IgD-negative memory B cell (primary cell): ENCODE results near the gene GDF9. TPM values are rescaled to one million over a fixed set of nuclear protein-coding genes. Genes with fewer than 3 reads are reported as not detected.

ENCODE experiments used
- H3K27ac Mint-ChIP-seq, 3 donors: one replicate each; pipeline ENCODE4 v1.8.0; 2020 to 2022; ENCODE audit warnings: mild to moderate bottlenecking in 3 of 3, mixed read lengths in 3 of 3, moderate library complexity in 1 of 3
- H3K27me3 Mint-ChIP-seq: one replicate; pipeline ENCODE4 v1.8.0; 2021; ENCODE audit warnings: mixed read lengths
- H3K36me3 Mint-ChIP-seq: one replicate; pipeline ENCODE4 v1.8.0; 2020; ENCODE audit warnings: mild to moderate bottlenecking, mixed read lengths
- H3K4me1 Mint-ChIP-seq, 3 donors: one replicate each; pipeline ENCODE4 v1.8.0; 2020 to 2022; ENCODE audit warnings: mixed read lengths in 3 of 3, mild to moderate bottlenecking in 1 of 3
- H3K4me3 Mint-ChIP-seq, 4 donors: one replicate each; pipeline ENCODE4 v1.8.0; 2020 to 2022; ENCODE audit warnings: mild to moderate bottlenecking in 4 of 4, mixed read lengths in 4 of 4, moderate library complexity in 3 of 4
- H3K9me3 Mint-ChIP-seq, 3 donors: one replicate each; pipeline ENCODE4 v1.8.0; 2020 to 2021; ENCODE audit warnings: mixed read lengths in 3 of 3, mild to moderate bottlenecking in 1 of 3
- polyA plus RNA-seq: library from polyadenylated mRNA; unstranded; fragments of 300-500 nt; fragmentation: Illumina TruSeq; gene quantifications from one replicate; pipeline ENCODE4 v1.2.3, GENCODE V29; 2021

Gene GDF9
- not detected for polyA plus RNA-seq

DNA sequence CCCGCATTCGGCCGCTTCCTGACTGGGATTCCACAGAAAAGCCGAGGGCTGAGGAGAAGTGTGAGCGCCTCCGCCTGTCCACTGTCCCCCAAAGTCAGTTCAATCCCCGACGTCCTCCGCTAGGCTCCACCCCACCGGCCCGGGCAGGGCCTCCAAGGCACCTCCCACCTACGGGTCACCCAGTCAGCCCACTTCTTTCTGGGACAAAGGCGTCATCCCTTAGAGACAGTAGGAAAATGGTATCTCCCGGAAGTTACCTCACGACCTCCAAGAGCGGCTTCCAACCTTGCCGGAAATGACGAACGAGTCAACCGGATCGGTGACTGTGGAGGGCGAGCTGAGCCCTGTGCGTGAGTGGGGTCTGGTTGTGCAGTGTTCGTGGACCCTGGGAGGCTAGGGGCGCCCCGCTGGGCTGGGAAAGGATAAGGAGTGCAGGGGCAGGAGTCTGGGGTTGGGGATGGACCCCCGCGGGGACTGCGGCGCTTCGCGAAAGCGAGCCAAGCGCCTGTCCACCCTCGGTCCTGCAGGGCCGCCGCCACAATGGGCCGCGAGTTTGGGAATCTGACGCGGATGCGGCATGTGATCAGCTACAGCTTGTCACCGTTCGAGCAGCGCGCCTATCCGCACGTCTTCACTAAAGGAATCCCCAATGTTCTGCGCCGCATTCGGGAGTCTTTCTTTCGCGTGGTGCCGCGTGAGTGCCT lies at the start of gene GDF9, which contains the start of gene UQCRQ:
Gene GDF9 (minus strand): TSS at position 128 of the 704 bp plus-strand sequence. CDS start 1,936 bp downstream, outside the sequence.
Gene UQCRQ (plus strand): TSS at position 301 of the 704 bp plus-strand sequence. CDS start 240 bp downstream, at position 541.
- no peaks in the 10 kb centered on the region for H3K36me3 Mint-ChIP-seq
- H3K9me3 Mint-ChIP-seq = no peaks in the 10 kb centered on the region
- peaks cover 13 to 23% (median 16%) of the 10 kb centered on the region in 3 donors for H3K4me1 Mint-ChIP-seq
- H3K4me3 Mint-ChIP-seq = peak within 1 kb of the TSS; percentile 95 to 100 (median 98)
- peak within 1 kb of the TSS; percentile 91 to 100 (median 99) for H3K27ac Mint-ChIP-seq
- no peaks in the 10 kb centered on the region for H3K27me3 Mint-ChIP-seq

GRCh38 chr5:132915681-132916080 lies 49.4 kb upstream of the GDF9 start:
- peaks cover 11% of the 10 kb centered on the region for H3K36me3 Mint-ChIP-seq
- no peaks in the 10 kb centered on the region for H3K27me3 Mint-ChIP-seq
- H3K4me3 Mint-ChIP-seq = no peak overlapping the region

DNA sequence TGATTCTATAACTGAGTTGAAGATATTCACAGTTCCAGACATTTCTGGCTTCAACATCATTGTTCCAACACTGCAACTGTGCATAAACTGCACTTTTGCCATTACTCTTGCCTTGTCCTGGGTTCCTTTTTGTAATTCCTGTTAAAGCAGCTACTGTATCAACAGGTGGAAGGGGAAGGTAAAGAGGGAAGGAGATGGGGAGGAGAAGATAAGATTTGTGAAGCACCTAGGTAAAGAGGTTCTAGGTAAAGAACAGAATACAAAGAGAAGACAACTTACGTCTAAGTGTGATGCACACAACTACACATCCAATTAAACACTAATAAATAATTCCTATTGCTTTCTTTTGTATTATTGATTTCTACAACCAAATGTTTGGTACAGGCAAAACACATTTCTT lies 43.4 kb upstream of the GDF9 start:
- Mint-ChIP-seq H3K36me3 (peaks cover 9% of the 10 kb centered on the region), H3K27ac (no peak overlapping the region), H3K9me3 (no peaks in the 10 kb centered on the region), H3K4me3 (no peak overlapping the region), H3K27me3 (no peaks in the 10 kb centered on the region), H3K4me1 (peaks cover 3 to 31% (median 14%) of the 10 kb centered on the region in 3 donors)

More at GRCh38 chr5:132915681-132916080, 49.4 kb upstream of the GDF9 start:
- Mint-ChIP-seq H3K4me1 (peaks cover 4 to 6% (median 5%) of the 10 kb centered on the region in 3 donors), H3K27ac (no peak overlapping the region), H3K9me3 (no peaks in the 10 kb centered on the region)

- H3K4me1 Mint-ChIP-seq = peaks cover 7 to 36% (median 21%) of the 10 kb centered on the region in 3 donors
- no peaks in the 10 kb centered on the region for H3K9me3 Mint-ChIP-seq
- peaks cover 9% of the 10 kb centered on the region for H3K36me3 Mint-ChIP-seq
- H3K27me3 Mint-ChIP-seq = no peaks in the 10 kb centered on the region
- no peak overlapping the region for H3K27ac Mint-ChIP-seq
- no peak overlapping the region for H3K4me3 Mint-ChIP-seq
Observed at GRCh38 chr5:132907161-132907560, 40.9 kb upstream of the GDF9 start.

GRCh38 chr5:132905938-132906337 lies 39.7 kb upstream of the GDF9 start:
- no peaks in the 10 kb centered on the region for H3K27me3 Mint-ChIP-seq
- H3K27ac Mint-ChIP-seq = no peak overlapping the region
- H3K9me3 Mint-ChIP-seq = no peaks in the 10 kb centered on the region
- peaks cover 5 to 31% (median 21%) of the 10 kb centered on the region in 3 donors for H3K4me1 Mint-ChIP-seq
- H3K4me3 Mint-ChIP-seq = no peak overlapping the region
- peaks cover 6% of the 10 kb centered on the region for H3K36me3 Mint-ChIP-seq

DNA sequence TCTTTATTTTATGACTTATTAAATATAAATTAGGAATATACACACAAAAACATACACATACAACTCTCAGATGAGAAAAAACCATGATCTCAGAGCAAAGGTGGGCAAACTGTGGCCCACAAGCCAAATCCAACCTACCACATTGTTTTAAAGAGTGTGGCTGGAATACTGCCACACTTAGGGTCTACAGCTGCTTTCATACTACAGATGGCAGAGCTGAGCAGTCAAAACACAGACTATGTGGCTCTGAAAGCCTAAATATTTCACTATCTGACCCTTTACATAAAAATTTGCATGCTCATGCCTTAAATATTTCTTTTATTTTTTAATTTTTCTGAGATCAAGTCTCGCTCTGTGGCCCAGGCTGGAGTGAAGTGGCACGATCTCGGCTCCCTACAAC lies 35.5 kb upstream of the GDF9 start:
- peaks cover 5% of the 10 kb centered on the region for H3K36me3 Mint-ChIP-seq
- no peak overlapping the region for H3K27ac Mint-ChIP-seq
- no peaks in the 10 kb centered on the region for H3K27me3 Mint-ChIP-seq
- H3K9me3 Mint-ChIP-seq = no peaks in the 10 kb centered on the region
- peaks cover 4 to 18% (median 14%) of the 10 kb centered on the region in 3 donors for H3K4me1 Mint-ChIP-seq
- no peak overlapping the region for H3K4me3 Mint-ChIP-seq

DNA sequence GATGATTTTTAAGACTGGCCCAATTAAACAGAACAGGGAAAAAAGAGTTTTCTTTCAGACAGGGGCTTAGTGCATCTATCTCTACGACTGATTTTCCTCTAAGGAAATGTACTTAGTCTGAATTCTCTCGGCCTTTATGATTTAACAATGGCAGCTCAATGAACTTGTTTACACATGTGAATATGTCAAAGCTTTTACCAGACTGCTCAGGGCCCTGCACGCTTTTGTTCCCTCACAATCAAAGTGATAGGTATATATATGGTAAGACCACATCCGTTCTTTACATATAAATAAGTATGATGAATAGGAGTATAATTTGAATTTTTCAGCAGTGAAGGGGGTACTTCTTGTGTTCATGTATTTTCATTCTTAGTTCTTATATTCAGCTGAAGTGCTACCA lies 34.8 kb upstream of the GDF9 start:
- peaks cover 4 to 17% (median 14%) of the 10 kb centered on the region in 3 donors for H3K4me1 Mint-ChIP-seq
- H3K4me3 Mint-ChIP-seq = no peak overlapping the region
- H3K36me3 Mint-ChIP-seq = peaks cover 5% of the 10 kb centered on the region
- no peaks in the 10 kb centered on the region for H3K9me3 Mint-ChIP-seq
- H3K27me3 Mint-ChIP-seq = no peaks in the 10 kb centered on the region
- no peak overlapping the region for H3K27ac Mint-ChIP-seq

GRCh38 chr5:132898094-132898493 lies 31.8 kb upstream of the GDF9 start:
- Mint-ChIP-seq H3K27me3 (no peaks in the 10 kb centered on the region), H3K4me1 (peaks cover 2 to 7% (median 6%) of the 10 kb centered on the region in 3 donors), H3K9me3 (no peaks in the 10 kb centered on the region), H3K4me3 (no peak overlapping the region), H3K27ac (peak overlapping the region in 1 of 3 donors; percentile 75), H3K36me3 (peaks cover 6% of the 10 kb centered on the region)

- Mint-ChIP-seq H3K4me3 (no peak overlapping the region), H3K27me3 (no peaks in the 10 kb centered on the region), H3K36me3 (peaks cover 6% of the 10 kb centered on the region), H3K27ac (peak overlapping the region in 1 of 3 donors; percentile 83), H3K9me3 (no peaks in the 10 kb centered on the region), H3K4me1 (peaks cover 1 to 7% (median 3%) of the 10 kb centered on the region in 3 donors)
Observed at GRCh38 chr5:132896685-132897084, 30.4 kb upstream of the GDF9 start.

DNA sequence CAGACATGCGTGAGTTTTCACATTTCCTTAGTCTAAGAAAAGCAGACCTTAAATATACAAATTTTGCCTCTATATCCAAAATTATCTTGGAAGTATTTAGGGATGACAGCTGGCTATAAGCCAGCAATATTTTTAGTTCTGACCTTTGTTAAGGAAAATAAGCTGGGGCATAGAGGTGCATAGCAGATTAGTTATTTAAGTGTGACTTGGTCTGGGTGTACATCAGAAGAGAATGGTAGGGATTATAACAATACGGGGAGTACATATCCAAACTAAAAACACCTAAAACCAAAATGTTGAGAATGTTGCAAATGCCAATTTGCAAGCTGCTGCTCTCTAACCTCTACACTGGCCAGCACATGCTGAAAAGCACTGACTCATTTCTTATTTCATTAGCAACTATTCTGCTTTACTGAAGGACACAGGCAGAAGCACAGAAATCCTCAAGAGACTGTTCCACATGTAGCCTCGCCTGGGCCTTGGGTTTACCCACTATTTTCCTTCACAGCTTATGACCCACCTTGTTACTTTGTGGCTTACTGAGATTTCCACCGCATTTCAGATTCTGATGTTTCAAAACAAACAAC lies 29.5 kb upstream of the GDF9 start:
- H3K4me3 Mint-ChIP-seq = no peak overlapping the region
- no peaks in the 10 kb centered on the region for H3K9me3 Mint-ChIP-seq
- peaks cover 6% of the 10 kb centered on the region for H3K36me3 Mint-ChIP-seq
- no peak overlapping the region for H3K27ac Mint-ChIP-seq
- H3K27me3 Mint-ChIP-seq = no peaks in the 10 kb centered on the region
- peaks cover under 1 to 7% (median 1%) of the 10 kb centered on the region in 3 donors for H3K4me1 Mint-ChIP-seq

- Mint-ChIP-seq H3K36me3 (peaks cover 4% of the 10 kb centered on the region), H3K4me3 (no peak overlapping the region), H3K4me1 (peaks cover 5 to 13% (median 7%) of the 10 kb centered on the region in 3 donors), H3K27ac (no peak overlapping the region), H3K9me3 (no peaks in the 10 kb centered on the region), H3K27me3 (no peaks in the 10 kb centered on the region)
Observed at GRCh38 chr5:132890817-132891216, 24.5 kb upstream of the GDF9 start.

- no peaks in the 10 kb centered on the region for H3K27me3 Mint-ChIP-seq
- H3K9me3 Mint-ChIP-seq = no peaks in the 10 kb centered on the region
- H3K4me3 Mint-ChIP-seq = no peak overlapping the region
- H3K36me3 Mint-ChIP-seq = no peaks in the 10 kb centered on the region
- H3K4me1 Mint-ChIP-seq = peaks cover 7 to 14% (median 8%) of the 10 kb centered on the region in 3 donors
- H3K27ac Mint-ChIP-seq = no peak overlapping the region
Observed at GRCh38 chr5:132889501-132889900, 23.2 kb upstream of the GDF9 start.

GRCh38 chr5:132887283-132887682 lies 21.0 kb upstream of the GDF9 start:
- peaks cover 1% of the 10 kb centered on the region for H3K36me3 Mint-ChIP-seq
- no peaks in the 10 kb centered on the region for H3K9me3 Mint-ChIP-seq
- H3K27ac Mint-ChIP-seq = peak overlapping the region in 1 of 3 donors; percentile 46
- no peak overlapping the region for H3K4me3 Mint-ChIP-seq
- no peaks in the 10 kb centered on the region for H3K27me3 Mint-ChIP-seq
- peaks cover 7 to 9% (median 9%) of the 10 kb centered on the region in 3 donors for H3K4me1 Mint-ChIP-seq

DNA sequence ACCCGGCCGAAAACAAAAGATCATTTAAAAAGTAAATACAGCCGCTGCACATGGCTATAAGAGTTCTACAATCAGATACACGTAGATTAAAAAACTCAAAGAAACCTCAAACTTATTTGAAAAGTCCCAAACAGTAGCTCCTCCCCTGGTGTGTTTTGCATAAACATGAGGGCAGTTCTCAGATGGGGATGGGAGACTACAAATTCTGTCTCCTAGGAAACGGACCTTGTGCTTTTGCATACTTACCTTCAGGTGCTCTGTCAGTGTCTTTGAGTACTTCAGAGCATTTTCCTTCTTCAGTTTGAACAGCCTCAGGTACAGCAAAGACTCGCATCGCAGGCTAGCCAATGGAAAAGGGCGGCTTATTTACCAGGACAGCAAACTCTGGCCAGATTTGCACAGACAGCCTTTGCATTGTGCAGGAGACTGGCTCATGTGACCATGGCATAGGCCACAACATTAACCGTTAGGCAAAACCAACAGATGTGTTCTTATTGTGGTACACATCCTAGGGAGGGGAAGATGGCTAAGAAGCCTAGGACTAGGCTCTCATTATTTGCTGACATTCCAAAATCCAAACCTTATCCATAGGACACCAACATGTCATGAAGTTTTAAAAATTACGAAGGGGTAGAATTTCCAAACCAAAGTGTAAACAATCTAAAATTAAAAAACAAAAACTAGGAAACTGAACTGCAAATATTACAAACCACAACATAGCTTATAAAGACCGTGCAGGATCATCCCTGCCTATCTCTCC lies 20.0 kb upstream of the GDF9 start:
- H3K4me3 Mint-ChIP-seq = no peak overlapping the region
- H3K27me3 Mint-ChIP-seq = no peaks in the 10 kb centered on the region
- peaks cover 7 to 9% (median 9%) of the 10 kb centered on the region in 3 donors for H3K4me1 Mint-ChIP-seq
- no peaks in the 10 kb centered on the region for H3K9me3 Mint-ChIP-seq
- H3K36me3 Mint-ChIP-seq = peaks cover 1% of the 10 kb centered on the region
- peak overlapping the region in 2 of 3 donors; percentile 66 to 90 for H3K27ac Mint-ChIP-seq

DNA sequence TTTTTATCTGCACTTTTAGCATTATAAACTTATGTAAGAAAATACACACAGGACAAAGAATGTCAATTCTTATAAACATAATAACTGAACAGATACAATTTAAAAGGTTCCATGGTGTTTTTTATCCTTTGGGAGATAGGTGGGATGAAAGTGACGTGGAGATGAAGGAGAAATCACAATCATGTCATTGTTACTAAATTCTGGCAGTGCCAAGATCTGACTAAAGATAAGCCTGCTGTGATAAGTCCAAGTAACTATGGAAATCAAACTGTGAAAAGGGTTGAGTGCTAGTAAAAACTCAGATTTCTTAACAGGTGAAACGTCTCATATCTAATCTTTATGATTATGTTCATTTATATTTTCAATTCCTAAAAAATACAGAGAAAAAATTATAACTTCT lies 18.3 kb upstream of the GDF9 start:
- Mint-ChIP-seq H3K9me3 (no peaks in the 10 kb centered on the region), H3K4me3 (no peak overlapping the region), H3K36me3 (peaks cover 1% of the 10 kb centered on the region), H3K27ac (no peak overlapping the region), H3K27me3 (no peaks in the 10 kb centered on the region), H3K4me1 (peaks cover 7 to 9% (median 9%) of the 10 kb centered on the region in 3 donors)
